ENCODE results near the gene COL27A1.

Gene COL27A1

DNA sequence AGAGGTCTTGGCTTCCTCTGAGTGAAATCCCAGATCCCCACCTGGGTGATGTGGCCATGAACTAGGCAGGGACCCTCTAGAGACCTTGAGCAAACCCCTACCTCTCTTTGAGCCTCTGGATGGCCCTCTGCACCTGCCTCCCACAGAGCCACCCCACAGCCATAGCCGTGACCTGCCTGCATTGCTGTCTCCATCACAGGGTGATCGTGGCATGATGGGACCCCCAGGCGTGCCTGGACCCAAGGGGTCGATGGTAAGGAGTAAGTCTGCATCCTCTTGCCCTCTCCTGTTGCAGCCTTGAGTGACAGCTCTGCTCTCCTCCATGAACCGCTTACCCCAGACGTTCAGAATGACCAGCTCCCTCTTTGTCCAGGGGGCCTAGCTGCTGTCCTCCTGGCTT lies 97.1 kb downstream of the COL27A1 start:
- DNase-seq (ENCODE audit: low spot score in 2 of 2) = no peak
- no peaks in the 10 kb centered on the region for H3K27me3 ChIP-seq (ENCODE audit: low read depth)
- H3K36me3 ChIP-seq (replicated peaks) = no peaks in the 10 kb centered on the region; the same call in 1 of the 2 replicates
- H3K4me3 ChIP-seq = no peak overlapping the region
- H3K4me1 ChIP-seq = no peaks in the 10 kb centered on the region
- in situ Hi-C loops (cut with MboI; ENCODE audit: low sequenced_read_pairs) = no loop called here
- H3K9me3 ChIP-seq = no peaks in the 10 kb centered on the region

DNA sequence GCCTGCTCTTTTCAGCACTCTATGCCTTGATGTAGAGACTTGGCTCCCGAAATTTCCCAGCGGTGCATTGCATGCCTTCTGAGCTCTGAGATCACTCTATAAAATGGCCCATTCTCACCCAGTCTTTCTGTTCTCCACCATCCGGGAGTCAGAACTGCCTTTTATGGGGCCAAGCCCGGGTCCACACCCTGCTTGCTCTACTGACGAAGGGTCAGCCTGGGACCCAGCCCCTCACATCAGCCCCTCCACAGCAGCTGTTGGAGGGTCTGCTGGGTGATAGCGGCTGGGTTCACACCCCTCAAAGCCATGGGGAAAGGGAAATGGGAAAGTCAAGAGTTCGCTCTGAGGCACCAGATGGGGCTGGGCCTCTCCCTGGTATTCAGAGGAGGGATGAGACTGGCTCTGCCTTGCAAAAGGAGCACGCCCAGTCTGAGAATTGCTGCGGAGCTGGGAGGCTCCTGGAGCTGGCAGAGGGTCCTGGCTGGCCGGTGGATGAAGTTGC lies 101.5 kb downstream of the COL27A1 start:
- Histone ChIP-seq H3K4me3 (no peak overlapping the region), H3K36me3 (replicated peaks) (no peaks in the 10 kb centered on the region), H3K9me3 (no peaks in the 10 kb centered on the region), H3K4me1 (no peaks in the 10 kb centered on the region), H3K27me3 (ENCODE audit: low read depth) (no peaks in the 10 kb centered on the region)
- DNase-seq (ENCODE audit: low spot score in 2 of 2) = no peak
- in situ Hi-C loops (cut with MboI; ENCODE audit: low sequenced_read_pairs) = no loop called here

DNA sequence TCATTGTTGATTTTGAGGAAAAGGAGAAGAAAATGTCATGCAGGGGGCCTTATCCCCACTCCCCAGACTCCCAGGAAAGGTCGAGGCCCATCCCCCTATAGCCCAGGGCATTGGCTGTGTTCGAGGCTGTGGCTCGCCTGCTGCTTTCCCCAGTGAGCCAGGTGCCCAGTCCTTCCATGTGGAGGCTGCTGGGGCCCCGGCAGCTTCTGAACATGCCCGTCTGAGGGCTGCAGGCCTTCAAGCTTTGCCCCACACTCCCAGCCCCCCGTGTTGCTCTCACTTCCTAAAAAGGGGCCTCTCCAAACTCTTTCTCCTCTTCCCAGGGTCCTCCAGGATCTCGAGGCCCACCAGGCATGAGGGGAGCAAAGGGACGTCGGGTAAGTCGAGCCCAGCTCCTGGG lies 102.9 kb downstream of the COL27A1 start:
- Histone ChIP-seq H3K27me3 (ENCODE audit: low read depth) (no peaks in the 10 kb centered on the region), H3K4me3 (no peak overlapping the region), H3K36me3 (replicated peaks) (no peaks in the 10 kb centered on the region), H3K4me1 (no peaks in the 10 kb centered on the region), H3K9me3 (no peaks in the 10 kb centered on the region)
- DNase-seq (ENCODE audit: low spot score in 2 of 2) = no peak
- in situ Hi-C loops (cut with MboI; ENCODE audit: low sequenced_read_pairs) = no loop called here

DNA sequence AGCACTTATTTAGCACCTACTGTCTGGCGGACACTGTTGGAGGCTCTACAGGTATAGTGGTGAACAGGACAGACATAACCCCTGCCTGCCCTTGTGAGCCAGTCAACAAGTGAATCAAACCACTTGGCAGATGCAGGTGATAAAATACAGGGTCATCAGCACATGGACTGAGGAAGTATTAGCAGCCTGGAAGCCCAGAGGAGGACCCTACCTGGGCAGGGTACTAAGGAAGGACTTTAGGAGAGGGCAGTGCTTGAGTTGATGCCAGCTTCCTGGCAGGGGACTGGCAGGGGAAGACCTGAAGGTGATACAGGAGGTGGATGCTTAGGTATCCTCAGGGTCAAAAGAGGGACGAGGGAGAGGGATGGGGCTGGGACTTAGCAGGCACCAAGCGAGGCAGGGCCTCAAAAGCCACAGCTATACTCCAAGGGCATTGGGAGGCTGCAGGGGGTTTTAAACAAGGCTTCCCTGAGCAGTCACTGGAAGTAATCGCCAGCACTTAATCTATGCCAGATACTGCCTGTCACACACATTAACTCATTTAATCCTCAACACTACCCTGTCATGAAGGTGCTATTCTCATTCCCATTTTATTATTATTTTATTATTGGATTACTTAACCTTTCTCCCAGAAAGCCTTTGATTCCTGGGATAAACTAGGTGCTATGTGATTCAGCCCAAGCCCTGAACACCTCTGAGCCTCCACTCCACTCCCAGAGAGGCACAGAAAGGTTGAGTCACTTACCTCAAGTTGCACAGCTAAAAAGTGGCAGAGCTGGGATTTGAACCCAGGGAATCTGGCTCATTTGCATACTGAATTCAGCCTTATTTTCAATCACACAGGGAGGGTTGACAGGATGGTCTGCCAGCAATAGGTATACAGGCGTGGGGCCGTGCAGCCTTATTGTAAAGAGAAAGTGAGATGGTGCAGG lies 103.8 kb downstream of the COL27A1 start:
- Histone ChIP-seq H3K36me3 (replicated peaks) (no peaks in the 10 kb centered on the region), H3K9me3 (no peaks in the 10 kb centered on the region), H3K4me3 (no peak overlapping the region), H3K4me1 (no peaks in the 10 kb centered on the region), H3K27me3 (ENCODE audit: low read depth) (no peaks in the 10 kb centered on the region)
- in situ Hi-C loops (cut with MboI; ENCODE audit: low sequenced_read_pairs) = no loop called here
- DNase-seq (ENCODE audit: low spot score in 2 of 2) = no peak

DNA sequence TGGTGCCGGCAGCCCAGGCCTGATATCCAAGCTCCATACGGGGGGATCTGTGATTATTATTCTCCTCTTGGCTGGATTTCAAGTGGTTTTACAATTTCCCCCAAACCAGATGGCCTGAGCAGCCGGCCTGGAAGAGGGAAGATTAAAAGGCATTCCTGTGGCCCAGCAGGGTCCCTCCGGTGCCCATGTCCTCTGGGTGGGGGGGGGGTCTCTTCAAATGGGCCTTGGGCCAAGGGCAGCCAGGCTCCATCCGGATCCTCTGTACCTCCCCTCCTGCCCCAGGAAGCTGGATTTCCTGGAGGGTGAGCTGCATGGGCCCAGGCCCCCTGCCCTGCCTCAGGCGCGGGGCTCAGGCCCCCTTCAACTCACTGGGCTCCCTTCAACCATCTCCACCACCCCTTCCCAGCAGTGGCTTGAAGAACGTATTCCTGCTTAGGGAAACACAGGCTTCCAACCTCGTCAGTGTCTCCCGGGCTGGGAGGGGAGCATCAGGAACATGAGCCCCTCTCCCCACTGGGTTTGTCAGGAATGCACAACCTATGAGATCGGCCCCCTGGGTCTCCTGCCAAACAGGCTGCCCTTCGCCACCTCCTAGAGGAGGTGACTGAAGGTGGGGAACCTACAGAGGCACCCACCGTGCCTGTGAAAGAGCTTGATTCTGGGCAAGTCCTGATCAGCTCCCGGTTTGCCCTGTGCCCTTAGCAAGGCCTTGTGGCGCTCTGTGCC lies 104.6 kb downstream of the COL27A1 start:
- DNase-seq (ENCODE audit: low spot score in 2 of 2) = no peak
- Histone ChIP-seq H3K9me3 (no peaks in the 10 kb centered on the region), H3K4me3 (no peak overlapping the region), H3K27me3 (ENCODE audit: low read depth) (no peaks in the 10 kb centered on the region), H3K36me3 (replicated peaks) (no peaks in the 10 kb centered on the region), H3K4me1 (no peaks in the 10 kb centered on the region)
- in situ Hi-C loops (cut with MboI; ENCODE audit: low sequenced_read_pairs) = no loop called here

DNA sequence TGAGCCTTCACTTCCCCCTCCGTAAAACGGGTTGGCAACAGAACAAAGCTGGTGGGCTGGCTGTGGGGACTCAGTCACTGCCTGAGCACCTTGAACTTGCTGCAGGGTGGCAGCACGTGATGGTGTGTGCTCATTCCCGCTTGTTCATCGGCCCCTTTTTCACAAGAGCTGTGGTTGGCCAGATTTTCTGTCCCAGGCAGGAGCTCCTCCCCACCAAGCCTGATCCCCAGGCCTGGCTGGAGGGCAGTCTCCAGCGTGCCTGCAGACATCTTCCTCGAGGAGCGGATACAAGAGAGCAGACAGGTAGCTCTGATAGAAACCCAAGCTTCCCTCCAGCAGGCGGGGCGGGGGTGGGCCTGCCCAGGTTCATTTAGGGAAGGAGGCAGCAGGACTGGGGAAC lies 105.7 kb downstream of the COL27A1 start:
- Histone ChIP-seq H3K27me3 (ENCODE audit: low read depth) (no peaks in the 10 kb centered on the region), H3K4me3 (no peak overlapping the region), H3K4me1 (no peaks in the 10 kb centered on the region), H3K9me3 (no peaks in the 10 kb centered on the region), H3K36me3 (replicated peaks) (no peaks in the 10 kb centered on the region)
- DNase-seq (ENCODE audit: low spot score in 2 of 2) = no peak
- in situ Hi-C loops (cut with MboI; ENCODE audit: low sequenced_read_pairs) = no loop called here

DNA sequence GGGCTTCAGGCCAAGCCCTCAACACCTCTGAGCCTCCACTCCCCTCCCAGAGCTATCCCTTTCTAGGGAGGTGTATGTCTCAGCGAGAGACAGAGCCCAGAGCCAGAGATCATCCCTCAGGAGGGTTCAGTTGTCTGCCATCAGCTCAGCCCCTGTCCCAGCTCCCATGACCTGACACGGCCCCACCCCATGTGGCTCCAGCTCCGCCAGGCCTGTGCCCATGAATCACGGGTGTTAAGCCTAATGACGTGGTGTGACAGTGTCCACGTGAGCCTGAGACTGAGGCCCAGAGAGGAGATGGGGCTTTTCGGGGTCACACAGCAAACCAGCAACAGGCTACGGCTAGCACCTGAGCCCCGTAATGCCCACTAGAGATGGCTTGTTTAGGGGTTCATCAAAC lies 106.7 kb downstream of the COL27A1 start:
- Histone ChIP-seq H3K36me3 (replicated peaks) (no peaks in the 10 kb centered on the region), H3K27me3 (ENCODE audit: low read depth) (no peaks in the 10 kb centered on the region), H3K4me3 (no peak overlapping the region), H3K4me1 (no peaks in the 10 kb centered on the region), H3K9me3 (no peaks in the 10 kb centered on the region)
- in situ Hi-C loops (cut with MboI; ENCODE audit: low sequenced_read_pairs) = no loop called here
- DNase-seq (ENCODE audit: low spot score in 2 of 2) = no peak

DNA sequence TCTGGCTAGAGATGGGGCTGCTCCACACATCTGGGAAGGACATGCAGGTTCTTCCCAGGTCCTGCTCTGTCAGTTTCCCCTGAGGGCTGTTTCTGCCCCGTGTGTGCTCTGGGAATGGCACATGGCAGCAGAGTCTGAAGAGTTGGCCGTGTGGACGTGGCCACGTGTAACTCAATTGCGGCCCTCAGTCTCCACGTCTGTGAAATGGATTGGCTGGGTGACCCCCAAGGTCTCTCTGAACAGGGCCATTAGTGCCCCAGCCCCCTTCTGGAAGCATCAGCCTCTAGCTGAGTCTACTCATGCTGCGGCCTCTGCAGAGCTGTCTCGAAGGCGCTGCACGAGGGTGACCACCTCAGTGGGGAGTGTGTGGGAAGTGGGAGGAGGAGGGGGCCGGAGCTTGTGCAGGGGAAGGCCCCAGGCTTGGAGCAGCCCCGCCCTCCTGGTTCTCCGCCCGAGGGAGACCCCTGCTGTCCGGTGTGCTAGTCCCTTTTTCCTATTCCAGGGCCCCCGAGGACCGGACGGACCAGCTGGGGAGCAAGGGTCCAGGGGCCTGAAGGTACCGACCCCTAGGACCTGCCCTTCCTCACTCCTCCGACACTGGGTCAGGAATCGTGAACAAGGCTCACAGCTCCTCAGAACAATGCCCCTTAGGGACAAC lies 108.6 kb downstream of the COL27A1 start:
- no peak for DNase-seq (ENCODE audit: low spot score in 2 of 2)
- no peaks in the 10 kb centered on the region for H3K36me3 ChIP-seq (replicated peaks)
- H3K4me1 ChIP-seq = no peaks in the 10 kb centered on the region
- no peak overlapping the region for H3K4me3 ChIP-seq
- H3K9me3 ChIP-seq = no peaks in the 10 kb centered on the region
- in situ Hi-C loops (cut with MboI; ENCODE audit: low sequenced_read_pairs) = no loop called here
- H3K27me3 ChIP-seq (ENCODE audit: low read depth) = no peaks in the 10 kb centered on the region

DNA sequence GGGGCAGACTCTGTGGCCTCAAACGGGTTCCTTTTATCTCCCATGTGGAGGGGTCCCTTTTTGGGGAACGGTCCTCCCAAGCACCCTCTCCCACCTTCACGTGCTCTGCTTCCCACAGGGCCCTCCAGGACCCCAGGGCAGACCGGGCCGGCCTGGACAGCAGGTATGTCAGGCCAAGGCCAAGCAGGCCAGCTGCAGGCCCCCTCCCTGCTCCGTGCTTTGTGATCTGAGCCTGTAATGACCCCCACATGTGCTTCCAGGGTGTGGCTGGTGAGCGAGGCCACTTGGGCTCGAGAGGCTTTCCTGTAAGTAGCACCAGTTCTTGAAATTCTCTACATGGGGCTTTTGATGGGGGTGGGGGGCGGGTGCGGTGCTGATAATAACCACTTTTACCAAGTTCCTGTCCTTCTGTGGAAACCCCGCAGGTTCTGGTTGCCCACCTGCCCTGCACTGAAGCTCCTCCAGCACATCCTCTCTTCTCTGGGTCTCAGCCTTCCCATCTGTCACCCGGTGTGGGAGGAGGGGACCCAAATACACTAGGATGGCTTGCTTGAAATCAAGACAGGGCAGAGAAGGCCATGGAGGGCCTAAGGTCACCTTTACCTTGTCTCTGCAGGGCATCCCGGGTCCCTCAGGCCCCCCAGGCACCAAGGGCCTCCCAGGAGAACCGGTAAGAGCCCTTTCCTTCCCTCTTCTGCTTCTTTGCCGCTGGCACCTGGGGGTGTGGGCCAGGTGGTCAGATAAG lies 109.6 kb downstream of the COL27A1 start:
- DNase-seq (ENCODE audit: low spot score in 2 of 2) = no peak
- H3K27me3 ChIP-seq (ENCODE audit: low read depth) = no peaks in the 10 kb centered on the region
- in situ Hi-C loops (cut with MboI; ENCODE audit: low sequenced_read_pairs) = no loop called here

DNA sequence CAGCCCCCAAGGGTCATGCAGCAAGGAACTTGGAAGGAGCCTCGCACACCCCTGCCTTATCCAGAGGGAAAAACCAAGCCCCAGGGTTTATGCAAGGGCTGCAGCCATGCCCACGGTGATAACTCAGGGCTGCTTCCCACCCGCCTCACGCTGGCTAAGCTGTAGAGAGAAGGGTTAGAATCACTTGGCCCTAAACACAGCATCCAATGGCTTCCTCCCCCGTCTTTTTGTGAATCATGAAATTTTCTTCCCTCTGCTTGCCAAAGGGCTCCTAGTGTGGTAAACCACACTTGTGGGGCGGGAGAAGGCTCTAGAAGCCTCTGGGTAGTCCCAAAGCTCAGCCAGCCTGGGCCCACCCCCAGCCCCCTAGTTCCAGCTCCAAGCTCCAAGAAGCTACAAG lies 111.6 kb downstream of the COL27A1 start:
- no peaks in the 10 kb centered on the region for H3K9me3 ChIP-seq
- DNase-seq (ENCODE audit: low spot score in 2 of 2) = no peak
- in situ Hi-C loops (cut with MboI; ENCODE audit: low sequenced_read_pairs) = no loop called here

More for the DNA sequence above, 109.6 kb downstream of the COL27A1 start:
- H3K4me3 ChIP-seq = no peak overlapping the region
- no peaks in the 10 kb centered on the region for H3K36me3 ChIP-seq (replicated peaks)
- H3K9me3 ChIP-seq = no peaks in the 10 kb centered on the region
- H3K4me1 ChIP-seq = no peaks in the 10 kb centered on the region

DNA sequence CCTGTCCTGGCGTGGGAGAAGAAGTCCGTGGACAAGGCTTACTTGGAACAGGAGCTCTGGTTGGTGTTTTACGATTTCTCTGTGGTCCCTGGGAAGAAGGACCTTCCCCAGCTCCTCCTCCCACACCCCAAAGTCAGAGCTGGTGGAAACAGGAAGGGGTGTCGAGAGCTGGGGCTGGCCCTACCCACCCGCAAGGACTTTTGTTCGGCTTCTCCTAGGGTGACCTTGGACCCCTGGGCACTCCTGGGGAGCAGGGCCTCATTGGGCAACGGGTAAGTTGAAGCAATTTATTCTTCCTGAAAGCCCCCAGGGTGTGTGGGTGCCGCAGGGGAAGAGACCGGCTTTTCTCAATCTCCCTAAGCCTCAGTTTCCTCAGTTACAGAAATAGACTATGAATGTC lies 113.7 kb downstream of the COL27A1 start:
- no peaks in the 10 kb centered on the region; the same call in 1 of the 2 replicates for H3K36me3 ChIP-seq (replicated peaks)
- H3K9me3 ChIP-seq = no peaks in the 10 kb centered on the region
- no peak for DNase-seq (ENCODE audit: low spot score in 2 of 2)
- no peak overlapping the region for H3K4me3 ChIP-seq
- in situ Hi-C loops (cut with MboI; ENCODE audit: low sequenced_read_pairs) = no loop called here
- no peaks in the 10 kb centered on the region for H3K4me1 ChIP-seq
- H3K27me3 ChIP-seq (ENCODE audit: low read depth) = no peaks in the 10 kb centered on the region

More for the DNA sequence above, 111.6 kb downstream of the COL27A1 start:
- Histone ChIP-seq H3K4me1 (no peaks in the 10 kb centered on the region), H3K36me3 (replicated peaks) (no peaks in the 10 kb centered on the region), H3K27me3 (ENCODE audit: low read depth) (no peaks in the 10 kb centered on the region), H3K4me3 (no peak overlapping the region)

DNA sequence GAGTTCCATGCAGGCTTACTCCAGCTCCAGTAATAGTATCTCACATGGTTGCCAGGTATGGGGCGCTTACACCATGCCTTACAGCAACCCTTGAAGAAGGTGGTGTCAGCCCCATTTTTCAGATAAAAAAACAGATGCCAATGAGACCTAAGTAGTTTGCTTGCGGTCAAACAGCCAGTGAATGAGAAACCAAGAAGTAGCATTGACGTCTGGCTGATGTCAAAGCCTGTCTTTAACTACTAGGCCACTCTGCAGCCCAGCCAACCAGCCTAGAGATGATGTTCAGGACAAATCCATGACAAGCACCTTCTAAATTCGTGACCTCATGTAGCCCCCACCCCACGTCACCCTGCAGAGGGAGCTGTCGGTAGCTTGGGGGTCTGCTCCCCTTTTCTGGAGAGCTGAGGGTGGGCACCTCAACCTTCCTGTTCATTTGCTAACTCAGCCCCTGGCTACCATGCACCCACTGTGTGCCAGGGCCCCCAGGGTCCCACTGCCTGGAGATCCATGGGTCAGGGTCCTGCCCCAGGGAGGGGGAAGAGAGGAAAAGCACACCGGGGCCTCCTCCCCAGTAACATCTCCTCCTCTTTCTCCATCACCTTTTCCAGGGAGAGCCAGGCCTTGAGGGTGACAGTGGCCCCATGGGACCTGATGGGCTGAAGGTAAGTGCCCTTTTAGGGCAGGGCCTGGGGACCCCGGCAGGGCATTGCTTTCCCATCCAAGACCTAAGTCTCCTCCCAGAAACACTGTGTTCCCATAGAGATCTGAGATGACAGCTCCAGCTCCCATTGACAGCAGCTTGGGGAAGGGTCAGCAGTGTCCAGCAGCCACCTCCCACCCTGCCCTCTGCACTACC lies 115.0 kb downstream of the COL27A1 start:
- Histone ChIP-seq H3K27me3 (ENCODE audit: low read depth) (no peaks in the 10 kb centered on the region), H3K9me3 (no peaks in the 10 kb centered on the region), H3K4me3 (no peak overlapping the region), H3K36me3 (replicated peaks) (no peaks in the 10 kb centered on the region; the same call in 1 of the 2 replicates), H3K4me1 (no peaks in the 10 kb centered on the region)
- no peak for DNase-seq (ENCODE audit: low spot score in 2 of 2)
- in situ Hi-C loops (cut with MboI; ENCODE audit: low sequenced_read_pairs) = no loop called here

All from HAP-1 (cell line).